ENCODE measurements around the gene NEGR1. TPM values are rescaled to one million over a fixed set of nuclear protein-coding genes. Genes with fewer than 3 reads are reported as not detected.
A peak's percentile ranks its signal among the peaks of the same experiment; 100 is the strongest.

NEGR1 gene
- total RNA-seq, 1 donor from 2014 or later, result 2.4 TPM

DNA sequence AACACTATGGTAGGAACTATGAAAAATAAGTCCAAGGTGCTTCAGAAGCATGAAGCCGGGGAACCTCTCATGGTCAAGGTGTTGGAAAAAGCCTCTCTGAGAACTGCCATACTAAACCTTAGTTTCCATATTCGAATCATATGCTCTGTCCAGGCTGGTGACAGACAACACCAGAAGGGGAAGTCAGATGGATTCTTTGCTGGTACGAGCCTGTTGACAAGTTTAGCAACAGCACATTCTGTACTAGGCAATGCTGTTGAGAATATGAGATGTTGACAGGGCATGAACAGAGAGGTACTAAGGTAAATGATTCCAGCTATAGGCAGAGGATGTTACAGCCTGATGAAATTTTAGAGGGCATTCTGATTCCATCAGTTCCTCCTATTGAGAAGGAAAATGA lies 740.2 kb downstream of the NEGR1 start:
- TF ChIP-seq, protein P1, sequence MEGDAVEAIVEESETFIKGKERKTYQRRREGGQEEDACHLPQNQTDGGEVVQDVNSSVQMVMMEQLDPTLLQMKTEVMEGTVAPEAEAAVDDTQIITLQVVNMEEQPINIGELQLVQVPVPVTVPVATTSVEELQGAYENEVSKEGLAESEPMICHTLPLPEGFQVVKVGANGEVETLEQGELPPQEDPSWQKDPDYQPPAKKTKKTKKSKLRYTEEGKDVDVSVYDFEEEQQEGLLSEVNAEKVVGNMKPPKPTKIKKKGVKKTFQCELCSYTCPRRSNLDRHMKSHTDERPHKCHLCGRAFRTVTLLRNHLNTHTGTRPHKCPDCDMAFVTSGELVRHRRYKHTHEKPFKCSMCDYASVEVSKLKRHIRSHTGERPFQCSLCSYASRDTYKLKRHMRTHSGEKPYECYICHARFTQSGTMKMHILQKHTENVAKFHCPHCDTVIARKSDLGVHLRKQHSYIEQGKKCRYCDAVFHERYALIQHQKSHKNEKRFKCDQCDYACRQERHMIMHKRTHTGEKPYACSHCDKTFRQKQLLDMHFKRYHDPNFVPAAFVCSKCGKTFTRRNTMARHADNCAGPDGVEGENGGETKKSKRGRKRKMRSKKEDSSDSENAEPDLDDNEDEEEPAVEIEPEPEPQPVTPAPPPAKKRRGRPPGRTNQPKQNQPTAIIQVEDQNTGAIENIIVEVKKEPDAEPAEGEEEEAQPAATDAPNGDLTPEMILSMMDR (IDR thresholded peaks at IDR 0.05; ENCODE audit: unreplicated experiment), result no peak
- no peaks in the 10 kb centered on the region for H3K27me3 Mint-ChIP-seq (ENCODE audit: low read depth)
- DNase-seq (ENCODE audit: low spot score in 2 of 2, unreplicated experiment in 2 of 2), result no peak
- H3K9me3 Mint-ChIP-seq, result no peaks in the 10 kb centered on the region
- no peaks in the 10 kb centered on the region for H3K36me3 Mint-ChIP-seq
- H3K4me3 Mint-ChIP-seq, result no peak overlapping the region
- no peak overlapping the region for H3K27ac Mint-ChIP-seq
- no peaks in the 10 kb centered on the region for H3K4me1 Mint-ChIP-seq

DNA sequence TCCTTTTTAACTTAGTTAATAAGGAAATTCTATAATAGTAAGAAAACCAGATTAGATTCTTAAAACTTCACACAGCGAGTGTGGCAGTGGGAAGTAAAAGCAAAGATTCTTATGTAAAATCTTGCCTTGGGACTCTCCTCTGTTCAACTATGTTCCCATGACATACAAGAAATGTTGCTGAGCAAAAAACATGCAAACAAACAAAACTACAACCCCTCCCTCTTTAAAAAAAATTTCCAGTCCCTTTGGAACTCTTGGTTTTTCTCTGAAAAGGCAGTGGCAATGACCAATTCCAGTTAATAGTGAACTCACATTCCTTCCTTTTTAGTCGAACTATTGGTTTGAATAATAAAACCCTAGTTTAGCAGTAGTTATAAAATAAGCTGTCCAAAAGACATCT lies 748.4 kb downstream of the NEGR1 start:
- DNase-seq (ENCODE audit: low spot score in 2 of 2, unreplicated experiment in 2 of 2), result no peak
- Mint-ChIP-seq H3K36me3 (no peaks in the 10 kb centered on the region), H3K4me3 (no peak overlapping the region), H3K27me3 (ENCODE audit: low read depth) (no peaks in the 10 kb centered on the region), H3K27ac (no peak overlapping the region), H3K4me1 (peaks cover 12% of the 10 kb centered on the region), H3K9me3 (no peaks in the 10 kb centered on the region)
- TF ChIP-seq, protein P1 (IDR thresholded peaks at IDR 0.05; ENCODE audit: unreplicated experiment), result no peak

DNA sequence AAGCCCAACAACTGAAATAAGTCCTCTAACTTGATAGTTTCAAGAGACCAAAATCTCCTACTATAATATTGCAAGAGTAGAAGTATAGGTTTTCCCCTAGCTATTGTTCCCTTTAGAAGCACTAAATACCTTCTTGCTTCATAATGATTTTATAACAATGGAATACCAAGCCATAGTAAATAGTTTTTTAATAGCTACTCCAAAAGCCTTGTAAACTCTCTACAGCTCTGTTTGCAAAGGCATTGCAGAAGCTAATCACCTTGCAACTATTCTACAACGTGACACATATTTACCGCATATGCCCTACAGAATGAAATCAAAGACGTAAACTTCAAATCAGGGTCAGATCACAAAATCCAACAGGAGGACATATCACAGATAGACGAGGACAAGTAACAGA lies 750.0 kb downstream of the NEGR1 start:
- Mint-ChIP-seq H3K36me3 (no peaks in the 10 kb centered on the region), H3K27me3 (ENCODE audit: low read depth) (no peaks in the 10 kb centered on the region), H3K4me1 (peaks cover 12% of the 10 kb centered on the region), H3K9me3 (no peaks in the 10 kb centered on the region), H3K27ac (no peak overlapping the region), H3K4me3 (no peak overlapping the region)
- TF ChIP-seq, protein P1 (IDR thresholded peaks at IDR 0.05; ENCODE audit: unreplicated experiment), result no peak
- DNase-seq (ENCODE audit: low spot score in 2 of 2, unreplicated experiment in 2 of 2), result no peak

DNA sequence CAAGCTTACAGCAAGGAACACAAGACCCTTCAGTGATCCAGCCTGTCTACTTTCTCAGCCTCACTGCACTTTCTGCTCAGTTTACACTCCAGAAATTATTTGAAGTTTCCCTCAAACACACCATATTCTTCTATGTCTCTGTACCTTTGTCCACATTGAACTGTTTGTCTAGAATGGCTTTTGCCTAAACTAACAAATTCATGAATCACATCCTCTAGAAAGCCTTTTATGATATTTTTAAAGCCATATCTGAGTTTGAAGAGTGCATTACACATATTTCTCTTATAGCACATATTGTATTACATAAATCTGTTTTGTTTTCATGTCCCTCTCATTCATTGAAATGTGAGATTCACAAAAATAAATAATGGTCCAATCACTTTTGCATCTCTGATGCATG lies 755.5 kb downstream of the NEGR1 start:
- no peak for DNase-seq (ENCODE audit: low spot score in 2 of 2, unreplicated experiment in 2 of 2)
- Mint-ChIP-seq H3K9me3 (no peaks in the 10 kb centered on the region), H3K36me3 (no peaks in the 10 kb centered on the region), H3K27ac (no peak overlapping the region), H3K4me3 (no peak overlapping the region), H3K27me3 (ENCODE audit: low read depth) (peaks cover 9% of the 10 kb centered on the region), H3K4me1 (peaks cover 12% of the 10 kb centered on the region)
- TF ChIP-seq, protein P1 (IDR thresholded peaks at IDR 0.05; ENCODE audit: unreplicated experiment), result no peak

DNA sequence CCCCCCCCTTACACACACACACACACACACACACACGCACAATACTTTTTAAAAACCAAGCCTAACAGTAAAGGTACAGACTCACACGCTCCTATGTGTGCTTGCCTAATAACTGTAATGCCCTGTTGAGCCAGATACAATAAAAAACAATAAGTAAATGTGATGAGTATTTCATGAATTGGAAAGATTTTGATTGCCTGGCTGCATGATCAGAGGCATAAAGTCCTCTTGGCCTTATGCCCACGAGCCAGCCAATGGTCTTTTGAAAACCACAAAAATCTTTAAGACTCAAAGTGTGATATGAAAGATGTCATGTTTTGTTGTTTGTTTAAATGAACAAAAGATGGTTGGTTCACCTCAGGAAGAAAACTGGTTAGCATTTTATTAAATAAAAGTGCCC lies 759.6 kb downstream of the NEGR1 start:
- Mint-ChIP-seq H3K4me1 (no peaks in the 10 kb centered on the region), H3K4me3 (no peak overlapping the region), H3K9me3 (no peaks in the 10 kb centered on the region), H3K27ac (no peak overlapping the region), H3K36me3 (no peaks in the 10 kb centered on the region), H3K27me3 (ENCODE audit: low read depth) (peaks cover 9% of the 10 kb centered on the region)
- TF ChIP-seq, protein P1 (IDR thresholded peaks at IDR 0.05; ENCODE audit: unreplicated experiment), result no peak
- DNase-seq (ENCODE audit: low spot score in 2 of 2, unreplicated experiment in 2 of 2), result no peak

DNA sequence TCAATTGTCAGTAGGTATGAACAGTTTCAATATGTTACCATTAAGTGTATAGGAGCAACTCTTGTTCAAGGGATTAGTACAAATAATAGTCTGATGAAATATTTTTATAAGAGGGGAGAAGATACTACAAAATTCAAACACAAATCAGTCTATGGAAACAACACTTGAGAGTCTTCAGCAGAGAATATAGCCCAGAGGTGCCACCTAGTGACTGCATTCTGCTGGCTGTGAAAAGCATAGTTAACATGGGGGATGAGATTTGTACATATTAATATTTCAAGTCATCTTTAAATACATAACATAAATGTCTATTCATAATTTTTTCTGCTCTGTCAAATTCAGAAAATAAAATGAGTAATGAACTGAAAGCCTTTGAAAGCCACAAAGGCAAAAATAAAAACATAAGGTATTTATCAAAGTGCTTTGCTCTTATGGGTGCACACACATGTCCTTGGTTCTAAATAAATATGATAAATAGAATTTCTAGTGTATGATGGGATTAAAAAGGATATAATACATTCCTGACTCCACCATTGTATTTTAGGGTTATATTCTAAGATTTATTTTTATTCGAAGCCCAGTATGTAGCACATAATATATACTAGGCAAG lies 760.6 kb downstream of the NEGR1 start:
- no peak overlapping the region for H3K27ac Mint-ChIP-seq
- no peaks in the 10 kb centered on the region for H3K9me3 Mint-ChIP-seq
- TF ChIP-seq, protein P1 (IDR thresholded peaks at IDR 0.05; ENCODE audit: unreplicated experiment), result peak; percentile 24
- H3K36me3 Mint-ChIP-seq, result no peaks in the 10 kb centered on the region
- H3K4me3 Mint-ChIP-seq, result no peak overlapping the region
- DNase-seq (ENCODE audit: low spot score in 2 of 2, unreplicated experiment in 2 of 2), result no peak
- peaks cover 8% of the 10 kb centered on the region for H3K27me3 Mint-ChIP-seq (ENCODE audit: low read depth)
- H3K4me1 Mint-ChIP-seq, result no peaks in the 10 kb centered on the region
